NCI-H1436 treated with DMSO at 0.1 percent for 48 hours (cell line): ENCODE measurements around the gene KLHL10.
A peak's percentile ranks its signal among the peaks of the same experiment; 100 is the strongest.
"Not testable (repeated sequence)": the region's sequence is repeated elsewhere in the genome, so short reads cannot be mapped to it uniquely, and the experiment has no call there.

Experiments
- DNase-seq: peaks from one replicate; lab custom pipeline; 2025; lab: John Stamatoyannopoulos, UW

The KLHL10 gene

GRCh38 chr17:41851382-41851781 is 13.8 kb downstream of the KLHL10 start:
- not testable (repeated sequence) for DNase-seq

- no peak for DNase-seq
Observed at GRCh38 chr17:41860254-41860931, 22.8 kb downstream of the KLHL10 start.

- DNase-seq = no peak
Observed at GRCh38 chr17:41863074-41863848, 25.6 kb downstream of the KLHL10 start.

- no peak for DNase-seq
Observed at GRCh38 chr17:41864498-41864835, 26.8 kb downstream of the KLHL10 start.

GRCh38 chr17:41864836-41865595 is 27.4 kb downstream of the KLHL10 start, which contains the start of gene KLHL11:
KLHL11 (minus strand) TSS chr17:41865423; CDS start chr17:41865370, 53 bp downstream.
- peak; percentile 56 for DNase-seq

- DNase-seq = no peak
Observed at GRCh38 chr17:41865596-41865893, 27.9 kb downstream of the KLHL10 start.

GRCh38 chr17:41868568-41868967 is 30.9 kb downstream of the KLHL10 start:
- no peak for DNase-seq

- no peak for DNase-seq
Observed at GRCh38 chr17:41869426-41869825, 31.8 kb downstream of the KLHL10 start.

GRCh38 chr17:41870097-41870496 is 32.5 kb downstream of the KLHL10 start:
- no peak for DNase-seq

- DNase-seq = no peak
Observed at GRCh38 chr17:41870627-41871026, 33.0 kb downstream of the KLHL10 start.

- no peak for DNase-seq
Observed at GRCh38 chr17:41871789-41872188, 34.2 kb downstream of the KLHL10 start.

GRCh38 chr17:41873559-41874292 is 36.1 kb downstream of the KLHL10 start:
- no peak for DNase-seq

GRCh38 chr17:41874293-41874670 is 36.7 kb downstream of the KLHL10 start:
- not testable (repeated sequence) for DNase-seq

GRCh38 chr17:41880130-41880529 is 42.5 kb downstream of the KLHL10 start:
- no peak for DNase-seq

GRCh38 chr17:41882756-41883155 is 45.1 kb downstream of the KLHL10 start:
- no peak for DNase-seq

- DNase-seq = no peak
Observed at GRCh38 chr17:41885733-41886132, 48.1 kb downstream of the KLHL10 start.

- no peak for DNase-seq
Observed at GRCh38 chr17:41888332-41888965, 50.8 kb downstream of the KLHL10 start.

GRCh38 chr17:41891135-41892020 is 53.8 kb downstream of the KLHL10 start:
- DNase-seq = no peak

- no peak for DNase-seq
Observed at GRCh38 chr17:41892021-41892376, 54.4 kb downstream of the KLHL10 start.

GRCh38 chr17:41893384-41893783 is 55.8 kb downstream of the KLHL10 start:
- DNase-seq = no peak

- no peak for DNase-seq
Observed at GRCh38 chr17:41894791-41895331, 57.2 kb downstream of the KLHL10 start.
